Gastroesophageal sphincter (tissue), 4 donors: ENCODE results near the gene SCRN2. TPM values are rescaled to one million over a fixed set of nuclear protein-coding genes. Genes with fewer than 3 reads are reported as not detected.
A peak's percentile ranks its signal among the peaks of the same experiment; 100 is the strongest.

ENCODE experiments used
- ATAC-seq: fragments of 150-250 bp; one replicate; pipeline ENCODE4 v1.9.1; 2016; ENCODE audit warnings: mild to moderate bottlenecking, moderate library complexity
- H3K27ac ChIP-seq, 4 donors: fragments of 200-600 bp; sonication (generic) in 3 of 4; 1 replicate in 3 of 4; 2 replicates in 1 of 4; pipeline ENCODE4 v1.5.1; 2016 to 2019
- H3K27me3 ChIP-seq: fragments of 200-600 bp; sonication (generic); one replicate; pipeline ENCODE4 v1.5.1; 2019
- H3K36me3 ChIP-seq, 2 donors: fragments of 200-600 bp; sonication (generic); one replicate each; pipeline ENCODE4 v1.5.1; 2019; ENCODE audit warnings: control low read depth in 1 of 2
- H3K4me1 ChIP-seq, 3 donors: fragments of 200-600 bp; sonication (generic); 1 replicate in 2 of 3; 2 replicates in 1 of 3; pipeline ENCODE4 v1.5.1; 2016 to 2019; ENCODE audit warnings: control low read depth in 2 of 3
- H3K4me3 ChIP-seq, 2 donors: fragments of 200-600 bp; sonication (generic); one replicate each; pipeline ENCODE4 v1.5.1; 2019; ENCODE audit warnings: mild to moderate bottlenecking in 1 of 2, moderate library complexity in 1 of 2
- H3K9me3 ChIP-seq, 3 donors: fragments of 200-600 bp; sonication (generic); one replicate each; pipeline ENCODE4 v1.5.1; 2017 to 2019; ENCODE audit warnings: control low read depth in 2 of 3
- EP300 ChIP-seq: sonication (generic); formaldehyde crosslinking; IDR thresholded peaks from one replicate; pipeline ENCODE4 v1.6.1; 2017; ENCODE audit warnings: antibody characterized with exemption, mild to moderate bottlenecking
- POLR2A ChIP-seq, 2 donors: fragments of 450-650 bp; IDR thresholded peaks; one replicate each; pipeline ENCODE4 v1.6.1; 2017; ENCODE audit warnings: antibody characterized with exemption in 2 of 2, mild to moderate bottlenecking in 2 of 2, moderate library complexity in 1 of 2
- POLR2AphosphoS5 ChIP-seq: sonication (generic); formaldehyde crosslinking; IDR thresholded peaks from one replicate; pipeline ENCODE4 v1.6.1; 2017; ENCODE audit warnings: antibody characterized with exemption
- WGBS, 2 donors: methylation state at CpG; one replicate each; pipeline ENCODE4 v1.1.5; 2018; ENCODE audit warnings: low coverage in 1 of 2; 5-methylcytosine and 5-hydroxymethylcytosine counted together
- total RNA-seq, 4 donors: library from RNA; depleted of rRNA; stranded (reverse); fragments of >200 nt; gene quantifications; one replicate each; pipeline ENCODE4 v1.1.0, GENCODE V29; 2016
- TF ChIP-seq, protein P1 (sequence below), 4 experiments: fragments of 200-600 bp in 2 of 4; fragments of 450-650 bp in 2 of 4; sonication (generic) in 1 of 4; IDR thresholded peaks; one replicate each; pipeline ENCODE4 v1.5.1; 2017 to 2019; ENCODE audit warnings: antibody characterized with exemption in 4 of 4, mild to moderate bottlenecking in 2 of 4, moderate library complexity in 2 of 4

Gene SCRN2
- total RNA-seq, 4 donors from 2014 or later: 17.4 to 28.9 (median 21.8) TPM

- 68 to 80% methylated on average over 5 to 6 of the region's 6 CpGs for WGBS, 2 donors
- no peaks in the 10 kb centered on the region for H3K9me3 ChIP-seq
- ATAC-seq: no peak
- no peaks in the 10 kb centered on the region for H3K4me1 ChIP-seq
- peaks cover 14% of the 10 kb centered on the region for H3K27me3 ChIP-seq
- TF ChIP-seq POLR2AphosphoS5: no peak
- TF ChIP-seq, protein P1, sequence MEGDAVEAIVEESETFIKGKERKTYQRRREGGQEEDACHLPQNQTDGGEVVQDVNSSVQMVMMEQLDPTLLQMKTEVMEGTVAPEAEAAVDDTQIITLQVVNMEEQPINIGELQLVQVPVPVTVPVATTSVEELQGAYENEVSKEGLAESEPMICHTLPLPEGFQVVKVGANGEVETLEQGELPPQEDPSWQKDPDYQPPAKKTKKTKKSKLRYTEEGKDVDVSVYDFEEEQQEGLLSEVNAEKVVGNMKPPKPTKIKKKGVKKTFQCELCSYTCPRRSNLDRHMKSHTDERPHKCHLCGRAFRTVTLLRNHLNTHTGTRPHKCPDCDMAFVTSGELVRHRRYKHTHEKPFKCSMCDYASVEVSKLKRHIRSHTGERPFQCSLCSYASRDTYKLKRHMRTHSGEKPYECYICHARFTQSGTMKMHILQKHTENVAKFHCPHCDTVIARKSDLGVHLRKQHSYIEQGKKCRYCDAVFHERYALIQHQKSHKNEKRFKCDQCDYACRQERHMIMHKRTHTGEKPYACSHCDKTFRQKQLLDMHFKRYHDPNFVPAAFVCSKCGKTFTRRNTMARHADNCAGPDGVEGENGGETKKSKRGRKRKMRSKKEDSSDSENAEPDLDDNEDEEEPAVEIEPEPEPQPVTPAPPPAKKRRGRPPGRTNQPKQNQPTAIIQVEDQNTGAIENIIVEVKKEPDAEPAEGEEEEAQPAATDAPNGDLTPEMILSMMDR (IDR thresholded peaks at IDR 0.05): no peak
- H3K36me3 ChIP-seq: peaks cover 0 to 23% of the 10 kb centered on the region in 2 donors
- no peak overlapping the region for H3K27ac ChIP-seq
- H3K4me3 ChIP-seq: no peak overlapping the region
Observed at GRCh38 chr17:47803751-47804150, 37.3 kb downstream of the SCRN2 start.

DNA sequence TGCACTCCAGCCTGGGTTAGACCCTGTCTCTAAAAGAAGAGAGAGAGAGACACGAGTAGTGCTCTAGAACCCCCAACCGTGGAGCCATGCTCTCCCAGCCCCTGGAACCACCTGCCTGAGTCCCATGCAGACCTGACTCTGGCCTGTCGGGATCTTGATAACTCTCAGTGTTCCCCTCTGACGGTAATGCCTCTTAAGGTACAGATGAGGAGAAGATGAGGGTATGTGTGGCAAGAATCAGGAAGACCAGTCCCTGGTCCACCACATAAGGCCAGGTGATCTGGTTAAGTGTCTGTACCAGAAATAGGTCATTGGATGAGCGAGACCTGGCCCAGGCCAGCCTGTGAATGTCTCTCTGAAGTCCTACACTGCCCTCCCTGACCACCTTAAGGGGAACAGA lies 37.9 kb downstream of the SCRN2 start:
- no peak overlapping the region for H3K27ac ChIP-seq
- no peaks in the 10 kb centered on the region for H3K9me3 ChIP-seq
- peaks cover 19% of the 10 kb centered on the region for H3K27me3 ChIP-seq
- 0 to 33% methylated on average over 1 to 3 of the region's 5 CpGs for WGBS, 2 donors
- ATAC-seq: no peak
- TF ChIP-seq, protein P1 (IDR thresholded peaks at IDR 0.05): no peak
- no peak for TF ChIP-seq EP300
- TF ChIP-seq POLR2AphosphoS5: no peak
- TF ChIP-seq POLR2A (IDR thresholded peaks at IDR 0.05): no peak
- no peak overlapping the region for H3K4me3 ChIP-seq
- peaks cover 0 to 17% of the 10 kb centered on the region in 2 donors for H3K36me3 ChIP-seq
- no peaks in the 10 kb centered on the region for H3K4me1 ChIP-seq

DNA sequence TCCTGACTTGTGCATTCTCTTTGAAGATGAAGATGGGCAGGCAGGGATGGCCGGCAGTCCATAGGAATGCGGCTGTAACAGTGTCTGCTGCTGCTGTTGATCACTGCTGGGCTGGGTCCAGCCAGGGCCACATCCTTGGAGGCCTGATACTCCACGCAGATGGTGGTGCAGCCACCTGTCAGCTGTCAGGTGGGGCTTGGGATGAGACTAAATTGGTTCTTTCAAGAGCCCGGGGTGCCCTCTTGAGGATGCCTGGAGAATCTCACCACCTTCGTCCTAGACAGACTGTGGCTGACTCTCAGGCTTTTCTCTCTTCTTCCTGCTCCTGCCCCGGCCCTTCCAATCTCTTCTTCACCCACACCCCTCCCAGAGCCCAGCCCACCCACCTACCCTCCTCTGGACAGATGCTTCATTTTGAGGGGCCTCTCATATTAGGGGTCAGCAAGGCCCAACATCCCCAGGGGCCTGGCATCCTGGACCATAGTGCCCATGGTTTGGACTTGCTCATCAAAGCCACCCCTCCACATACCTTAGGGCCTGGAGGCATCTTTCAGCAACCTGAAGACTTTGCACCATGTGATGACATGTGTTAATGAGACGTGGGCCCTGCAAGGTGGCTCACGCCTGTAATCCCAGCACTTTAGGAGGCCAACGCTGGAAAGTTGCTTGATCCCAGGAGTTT lies 38.6 kb downstream of the SCRN2 start:
- 0 to 27% methylated on average over 1 to 3 of the region's 9 CpGs for WGBS, 2 donors
- Histone ChIP-seq H3K4me3 (no peak overlapping the region), H3K4me1 (no peaks in the 10 kb centered on the region), H3K27ac (no peak overlapping the region), H3K36me3 (peaks cover 0 to 10% of the 10 kb centered on the region in 2 donors), H3K9me3 (no peaks in the 10 kb centered on the region), H3K27me3 (peaks cover 24% of the 10 kb centered on the region)
- ATAC-seq: no peak
- TF ChIP-seq POLR2AphosphoS5 (no peak), EP300 (no peak), POLR2A (IDR thresholded peaks at IDR 0.05) (no peak)
- TF ChIP-seq, protein P1 (IDR thresholded peaks at IDR 0.05): peak in 3 of 4 experiments; percentile 36 to 57 (median 38)

DNA sequence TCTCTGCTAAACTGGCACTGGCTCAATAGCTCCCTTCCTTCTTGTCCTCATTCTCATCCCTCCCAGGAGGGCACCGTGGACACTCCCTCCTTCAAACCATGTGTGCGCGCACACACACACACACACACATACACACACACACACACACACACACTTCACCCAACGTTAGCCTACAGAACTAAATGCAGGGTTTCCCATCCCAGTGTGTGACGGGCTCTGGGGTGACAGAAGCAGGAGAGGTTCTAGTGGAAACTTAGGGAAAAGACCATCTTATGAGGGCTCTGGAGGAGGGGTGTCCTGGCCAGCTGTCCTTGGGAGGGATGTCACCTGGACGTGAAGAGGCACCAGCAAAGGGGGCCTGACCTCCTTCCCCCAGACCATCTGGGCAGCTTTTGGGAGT lies 39.2 kb downstream of the SCRN2 start:
- Histone ChIP-seq H3K27ac (no peak overlapping the region), H3K4me3 (no peak overlapping the region), H3K27me3 (peaks cover 24% of the 10 kb centered on the region), H3K4me1 (no peaks in the 10 kb centered on the region), H3K36me3 (peaks cover 0 to 4% of the 10 kb centered on the region in 2 donors), H3K9me3 (no peaks in the 10 kb centered on the region)
- 100% methylated on average over 1 of the region's 6 CpGs; no CpG with 5 or more reads in 1 of the 2 donors for WGBS, 2 donors
- no peak for ATAC-seq
- TF ChIP-seq, protein P1 (IDR thresholded peaks at IDR 0.05): no peak
- no peak for TF ChIP-seq POLR2AphosphoS5
- TF ChIP-seq EP300: no peak
- TF ChIP-seq POLR2A (IDR thresholded peaks at IDR 0.05): no peak

GRCh38 chr17:47801176-47801765 lies 39.8 kb downstream of the SCRN2 start:
- Histone ChIP-seq H3K36me3 (no peaks in the 10 kb centered on the region), H3K27me3 (peaks cover 24% of the 10 kb centered on the region), H3K4me1 (no peaks in the 10 kb centered on the region), H3K27ac (no peak overlapping the region), H3K4me3 (no peak overlapping the region), H3K9me3 (no peaks in the 10 kb centered on the region)
- ATAC-seq: no peak
- TF ChIP-seq EP300 (no peak), POLR2A (IDR thresholded peaks at IDR 0.05) (no peak), POLR2AphosphoS5 (no peak)
- TF ChIP-seq, protein P1 (IDR thresholded peaks at IDR 0.05): no peak
- 60 to 71% methylated on average over 1 to 2 of the region's 4 CpGs for WGBS, 2 donors
